Endothelial cell of umbilical vein (primary cell): ENCODE results near the gene NUBPL. TPM values are rescaled to one million over a fixed set of nuclear protein-coding genes. Genes with fewer than 3 reads are reported as not detected.
"Not testable (repeated sequence)": the region's sequence is repeated elsewhere in the genome, so short reads cannot be mapped to it uniquely, and the experiment has no call there.

Experiments
- BruUV-seq: library from RNA; stranded (reverse); fragments of 400-500 nt; replicated peaks from 2 replicates; lab custom pipeline; 2021; lab: Mats Ljungman, UMichigan
- CTCF ChIA-PET: fragments of 300-600, 350-600 bp; sonication (Branson Sonifier 250); formaldehyde crosslinking; loops from one replicate; lab custom pipeline; 2021; ENCODE audit warnings: antibody characterized with exemption, inconsistent platforms; lab: Charles Lee
- POLR2A ChIA-PET: fragments of 300-600, 350-600 bp; sonication (Branson Sonifier 250); formaldehyde crosslinking; loops from one replicate; lab custom pipeline; 2021; ENCODE audit warnings: antibody characterized with exemption, inconsistent platforms; lab: Charles Lee
- DNase-seq: peaks from one replicate; pipeline ENCODE4 v3.0.0-alpha.2; 2011; ENCODE audit warnings: low read depth, low spot score
- FAIRE-seq: peaks from 2 replicates; lab custom pipeline; 2011; peaks lifted over from hg19 to GRCh38; lab: Jason Lieb, UNC
- H2AFZ ChIP-seq: 2 replicates; pipeline ENCODE4 v1.6.0; 2012; ENCODE audit warnings: low read depth, low read length, control low read depth, inconsistent platforms
- H3K27ac ChIP-seq: 2 replicates; pipeline ENCODE4 v1.5.1; 2011; ENCODE audit warnings: low read depth, mild to moderate bottlenecking, control low read depth, low read length, moderate library complexity; ENCODE audit not compliant: insufficient read depth
- H3K27me3 ChIP-seq, 2 experiments: 2 replicates each; pipeline versions ENCODE4 v1.6.0 to v1.6.1; 2011; ENCODE audit warnings: low read length in 2 of 2, mixed read lengths in 1 of 2; ENCODE audit not compliant: control insufficient read depth in 2 of 2, insufficient read depth in 2 of 2
- H3K36me3 ChIP-seq, 2 experiments: 2 replicates in 1 of 2; 3 replicates in 1 of 2; pipeline ENCODE4 v1.5.1; 2011; ENCODE audit warnings: low read length in 2 of 2, mild to moderate bottlenecking in 1 of 2, moderate library complexity in 1 of 2; ENCODE audit not compliant: control insufficient read depth in 2 of 2, insufficient read depth in 2 of 2; ENCODE audit errors: extremely low read depth in 1 of 2
- H3K4me1 ChIP-seq: 3 replicates; pipeline ENCODE4 v1.5.1; 2011; ENCODE audit warnings: mild to moderate bottlenecking, low read length; ENCODE audit not compliant: control insufficient read depth, insufficient read depth; ENCODE audit errors: extremely low read depth
- H3K4me2 ChIP-seq: 2 replicates; pipeline ENCODE4 v1.6.1; 2011; ENCODE audit warnings: low read length, control low read depth, mixed read lengths; ENCODE audit not compliant: insufficient read depth
- H3K4me3 ChIP-seq, 3 experiments: fragments of 200-600 bp in 1 of 3; sonication (generic), shearing (Covaris generic) in 1 of 3; replicated peaks in 1 of 3; 2 replicates each; pipeline ENCODE4 v1.5.1; 2011 to 2016; ENCODE audit warnings: control low read depth in 3 of 3, low read length in 3 of 3, mild to moderate bottlenecking in 2 of 3, inconsistent platforms in 1 of 3, low read depth in 1 of 3, moderate library complexity in 1 of 3; ENCODE audit not compliant: insufficient read depth in 1 of 3
- H3K79me2 ChIP-seq: 2 replicates; pipeline ENCODE4 v1.6.0; 2012; ENCODE audit warnings: low read length, inconsistent platforms; ENCODE audit not compliant: control insufficient read depth, insufficient read depth
- H3K9ac ChIP-seq: replicated peaks from 2 replicates; pipeline ENCODE3; 2011; ENCODE audit warnings: low read length, control low read depth; ENCODE audit not compliant: insufficient read depth; ENCODE audit errors: extremely low read depth
- H3K9me1 ChIP-seq: replicated peaks from 3 replicates; pipeline ENCODE4 v1.6.0; 2011; ENCODE audit warnings: mild to moderate bottlenecking, low read length; ENCODE audit not compliant: control insufficient read depth, insufficient read depth; ENCODE audit errors: extremely low read depth
- H3K9me3 ChIP-seq: replicated peaks from 2 replicates; pipeline ENCODE4 v1.5.1; 2012; ENCODE audit warnings: low read length, inconsistent platforms; ENCODE audit not compliant: control insufficient read depth, insufficient read depth
- H4K20me1 ChIP-seq: replicated peaks from 2 replicates; pipeline ENCODE3; 2011; ENCODE audit warnings: mild to moderate bottlenecking, low read length; ENCODE audit not compliant: control insufficient read depth, insufficient read depth; ENCODE audit errors: extremely low read depth
- CTCF ChIP-seq, 2 donors: IDR thresholded peaks; 1 replicate in 1 of 2; 2 replicates in 1 of 2; pipeline ENCODE4 v1.5.1; 2011; ENCODE audit warnings: low read length in 2 of 2, mild to moderate bottlenecking in 2 of 2, moderate library complexity in 2 of 2, control low read depth in 1 of 2, inconsistent platforms in 1 of 2, low read depth in 1 of 2; ENCODE audit not compliant: insufficient read depth in 1 of 2; ENCODE audit errors: extremely low read depth in 1 of 2
- EZH2 ChIP-seq: IDR thresholded peaks from 2 replicates; pipeline ENCODE4 v1.6.1; 2012; ENCODE audit warnings: borderline replicate concordance, low read depth, mild to moderate bottlenecking, moderate library complexity, low read length, inconsistent platforms; ENCODE audit not compliant: severe bottlenecking
- FOS ChIP-seq: IDR thresholded peaks from 2 replicates; pipeline ENCODE4 v1.6.1; 2011; ENCODE audit warnings: mild to moderate bottlenecking, low read length, moderate library complexity, borderline replicate concordance; ENCODE audit not compliant: insufficient read depth
- GATA2 ChIP-seq: IDR thresholded peaks from 2 replicates; pipeline ENCODE4 v1.7.0; 2011; ENCODE audit warnings: low read depth, mild to moderate bottlenecking, moderate library complexity, mixed read lengths, low read length; ENCODE audit not compliant: insufficient read length, insufficient read depth
- JUN ChIP-seq: IDR thresholded peaks from 2 replicates; pipeline ENCODE4 v1.6.1; 2011; ENCODE audit warnings: borderline replicate concordance, low read depth; ENCODE audit not compliant: insufficient read length, insufficient read depth
- MAX ChIP-seq: IDR thresholded peaks from 2 replicates; pipeline ENCODE4 v1.6.1; 2011; ENCODE audit not compliant: insufficient read depth, insufficient read length
- MYC ChIP-seq: IDR thresholded peaks from one replicate; pipeline ENCODE4 v1.6.1; 2011; ENCODE audit warnings: mild to moderate bottlenecking, low read depth, low read length
- POLR2A ChIP-seq: IDR thresholded peaks from 2 replicates; pipeline ENCODE4 v1.6.1; 2012; ENCODE audit warnings: low read depth, mild to moderate bottlenecking, control low read depth, low read length
- POLR2AphosphoS5 ChIP-seq: IDR thresholded peaks from 2 replicates; pipeline ENCODE4 v1.6.1; 2012; ENCODE audit warnings: low read depth, mild to moderate bottlenecking, control low read depth, low read length, moderate library complexity; ENCODE audit not compliant: insufficient read depth
- dilution Hi-C: fragments of 300-500 bp; cut with MboI; formaldehyde crosslinking; loops from one replicate; pipeline ENCODE4 v1.15.0; 2019; ENCODE audit warnings: low sequenced_read_pairs; ENCODE audit not compliant: extremely low pct_ligation_motif_present
- intact Hi-C: fragments of 100-400 bp; cut with micrococcal nuclease; formaldehyde crosslinking; loops from one replicate; pipeline ENCODE4 v1.10.0; 2022
- polyA plus RNA-seq, 4 experiments: library from polyadenylated mRNA; depleted of rRNA in 3 of 4; stranded (reverse) in 3 of 4; unstranded in 1 of 4; fragments of >200 nt; gene quantifications; 2 replicates each; pipeline versions ENCODE4 v1.2.1 to v1.2.3, GENCODE V29; 2011 to 2012; ENCODE audit warnings: missing spikeins in 1 of 4
- total RNA-seq: library from RNA; stranded (reverse); gene quantifications from 2 replicates; pipeline ENCODE4 v1.2.3, GENCODE V29; 2021

The NUBPL gene
- total and polyA plus RNA-seq, 2 donors (not counting 3 experiments of a cell fraction or from before 2014, with no cell fraction given), result 2.1 to 12.3 TPM

- BruUV-seq, result no TSS peak
These were observed 231.5 kb downstream of the NUBPL start for GRCh38 chr14:31792726-31793125.

GRCh38 chr14:31797946-31798345 lies 236.7 kb downstream of the NUBPL start:
- not testable (repeated sequence) for H2AFZ ChIP-seq

More at GRCh38 chr14:31792726-31793125, 231.5 kb downstream of the NUBPL start:
- Histone ChIP-seq H3K4me2 (no peak overlapping the region), H3K4me3 (no peak overlapping the region), H3K36me3 (no peaks in the 10 kb centered on the region), H3K9me1 (no peaks in the 10 kb centered on the region), H3K9me3 (no peaks in the 10 kb centered on the region), H3K4me1 (no peaks in the 10 kb centered on the region), H3K9ac (no peak overlapping the region), H3K27me3 (no peaks in the 10 kb centered on the region), H2AFZ (no peak overlapping the region), H4K20me1 (no peaks in the 10 kb centered on the region), H3K79me2 (no peaks in the 10 kb centered on the region), H3K27ac (no peak overlapping the region)
- DNase-seq, result no peak
- no peak for FAIRE-seq
- TF ChIP-seq JUN (no peak), FOS (no peak), POLR2A (no peak), EZH2 (no peak), GATA2 (no peak), CTCF (IDR thresholded peaks at IDR 0.05; ENCODE audit: extremely low read depth in 1 of 2, insufficient read depth in 1 of 2, low read depth in 1 of 2, low read length in 2 of 2) (no peak), MAX (no peak), MYC (no peak), POLR2AphosphoS5 (no peak)
- dilution Hi-C loops, result no loop called here
- ChIA-PET POLR2A (no interaction called here), CTCF (interaction anchor here (1.3 kb wide), 1 partner anchor 31 kb away, joined by 4 read pairs; no protein-coding TSS in a partner anchor)
- intact Hi-C loops, result no loop called here

More at GRCh38 chr14:31797946-31798345, 236.7 kb downstream of the NUBPL start:
- H3K4me3 ChIP-seq, H4K20me1 ChIP-seq, dilution Hi-C loops, H3K4me1 ChIP-seq, BruUV-seq, FAIRE-seq, H3K36me3 ChIP-seq, H3K9me3 ChIP-seq, H3K4me2 ChIP-seq, POLR2A ChIA-PET, H3K79me2 ChIP-seq, intact Hi-C loops, H3K9me1 ChIP-seq, H3K27ac ChIP-seq, CTCF ChIA-PET, H3K27me3 ChIP-seq, H3K9ac ChIP-seq, DNase-seq: not testable (repeated sequence)
